ENCODE measurements around the gene CDK18. TPM values are rescaled to one million over a fixed set of nuclear protein-coding genes. Genes with fewer than 3 reads are reported as not detected.

CDK18 gene
- total RNA-seq, 4 donors from 2014 or later: 4.8 to 12.9 (median 9.9) TPM

GRCh38 chr1:205458777-205459566, 45.5 kb upstream of the CDK18 start:
- TF ChIP-seq POLR2A (IDR thresholded peaks at IDR 0.05; ENCODE audit: low read depth) (no peak), EP300 (IDR thresholded peaks at IDR 0.05) (no peak), POLR2AphosphoS5 (IDR thresholded peaks at IDR 0.05) (no peak), CTCF (IDR thresholded peaks at IDR 0.05) (no peak)
- DNase-seq (ENCODE audit: extremely low spot score): no peak
- H3K9me3 ChIP-seq: no peaks in the 10 kb centered on the region
- H3K27me3 ChIP-seq: peaks cover 6 to 79% (median 42%) of the 10 kb centered on the region in 4 donors
- 51% methylated on average over 6 of the region's 6 CpGs for WGBS
- no peak overlapping the region for H3K4me3 ChIP-seq
- no peaks in the 10 kb centered on the region for H3K36me3 ChIP-seq
- intact Hi-C loops (cut with DNase I): no loop called here
- H3K27ac ChIP-seq (replicated peaks in 1 of 4): no peak overlapping the region
- H3K4me1 ChIP-seq: peaks cover 15 to 32% (median 23%) of the 10 kb centered on the region in 4 donors

GRCh38 chr1:205465392-205465791, 39.1 kb upstream of the CDK18 start:
- Histone ChIP-seq H3K4me1 (no peaks in the 10 kb centered on the region), H3K27ac (replicated peaks in 1 of 4) (no peak overlapping the region), H3K27me3 (peaks cover 0 to 33% (median 0%) of the 10 kb centered on the region in 4 donors), H3K36me3 (no peaks in the 10 kb centered on the region), H3K9me3 (no peaks in the 10 kb centered on the region), H3K4me3 (no peak overlapping the region)
- no peak for DNase-seq (ENCODE audit: extremely low spot score)
- intact Hi-C loops (cut with DNase I): no loop called here
- no peak for TF ChIP-seq POLR2A (IDR thresholded peaks at IDR 0.05; ENCODE audit: low read depth)
- 71% methylated on average over 2 of the region's 2 CpGs for WGBS

GRCh38 chr1:205466595-205467220, 37.8 kb upstream of the CDK18 start:
- no peaks in the 10 kb centered on the region for H3K36me3 ChIP-seq
- WGBS: 56% methylated on average over 4 of the region's 7 CpGs
- H3K4me1 ChIP-seq: no peaks in the 10 kb centered on the region
- H3K27me3 ChIP-seq: peaks cover 0 to 25% (median 0%) of the 10 kb centered on the region in 4 donors
- H3K9me3 ChIP-seq: no peaks in the 10 kb centered on the region
- TF ChIP-seq POLR2AphosphoS5 (IDR thresholded peaks at IDR 0.05) (no peak), CTCF (IDR thresholded peaks at IDR 0.05) (no peak), POLR2A (IDR thresholded peaks at IDR 0.05; ENCODE audit: low read depth) (no peak), EP300 (IDR thresholded peaks at IDR 0.05) (no peak)
- no peak overlapping the region for H3K4me3 ChIP-seq
- H3K27ac ChIP-seq (replicated peaks in 1 of 4): no peak overlapping the region
- intact Hi-C loops (cut with DNase I): no loop called here
- DNase-seq (ENCODE audit: extremely low spot score): no peak

- Histone ChIP-seq H3K9me3 (peaks cover 0 to 7% (median 5%) of the 10 kb centered on the region in 4 donors), H3K4me3 (no peak overlapping the region), H3K27me3 (peaks cover 0 to 40% (median 4%) of the 10 kb centered on the region in 4 donors), H3K4me1 (no peaks in the 10 kb centered on the region), H3K36me3 (no peaks in the 10 kb centered on the region), H3K27ac (replicated peaks in 1 of 4) (no peak overlapping the region)
- WGBS: 92% methylated on average over 6 of the region's 6 CpGs
- DNase-seq (ENCODE audit: extremely low spot score): no peak
- intact Hi-C loops (cut with DNase I): no loop called here
- TF ChIP-seq POLR2A (IDR thresholded peaks at IDR 0.05; ENCODE audit: low read depth) (no peak), POLR2AphosphoS5 (IDR thresholded peaks at IDR 0.05) (no peak), CTCF (IDR thresholded peaks at IDR 0.05) (no peak), EP300 (IDR thresholded peaks at IDR 0.05) (no peak)
These were observed 34.3 kb upstream of the CDK18 start for GRCh38 chr1:205470131-205470530.

GRCh38 chr1:205472737-205473441, 31.6 kb upstream of the CDK18 start:
- peaks cover 0 to 62% (median 4%) of the 10 kb centered on the region in 4 donors for H3K27me3 ChIP-seq
- no peak for DNase-seq (ENCODE audit: extremely low spot score)
- H3K27ac ChIP-seq (replicated peaks in 1 of 4): no peak overlapping the region
- WGBS: 24% methylated on average over 9 of the region's 13 CpGs
- intact Hi-C loops (cut with DNase I): no loop called here
- H3K9me3 ChIP-seq: peaks cover 0 to 15% (median 10%) of the 10 kb centered on the region in 4 donors
- peaks cover 0 to 5% (median 4%) of the 10 kb centered on the region in 4 donors for H3K4me1 ChIP-seq
- no peak overlapping the region for H3K4me3 ChIP-seq
- H3K36me3 ChIP-seq: no peaks in the 10 kb centered on the region
- TF ChIP-seq POLR2AphosphoS5 (IDR thresholded peaks at IDR 0.05): no peak
- no peak for TF ChIP-seq POLR2A (IDR thresholded peaks at IDR 0.05; ENCODE audit: low read depth)
- TF ChIP-seq EP300 (IDR thresholded peaks at IDR 0.05): no peak
- no peak for TF ChIP-seq CTCF (IDR thresholded peaks at IDR 0.05)
